Measurements from ENCODE around the gene DCTD.

GRCh38 chr4:182916483-182917181, 554 bp downstream of the DCTD start:
- TF ChIP-seq CTCF (conservative IDR thresholded peaks at IDR 0.05; ENCODE audit: low read depth, low read length) (no peak), EZH2 (IDR thresholded peaks at IDR 0.05; ENCODE audit: borderline replicate concordance, low read depth, low read length, poor library complexity, severe bottlenecking) (no peak)
